SK-N-SH (cell line): ENCODE data around the gene LENEP. TPM values are rescaled to one million over a fixed set of nuclear protein-coding genes. Genes with fewer than 3 reads are reported as not detected.

Experiments
- CTCF ChIA-PET: fragments of 300-600, 350-600 bp; formaldehyde crosslinking; extraction: SDS; loops from one replicate; lab custom pipeline; 2021; lab: Yijun Ruan, JAX
- POLR2A ChIA-PET: fragments of 350-600 bp; sonication (Branson Sonifier 250); formaldehyde crosslinking; extraction: SDS; loops from one replicate; lab custom pipeline; 2020; ENCODE audit warnings: antibody characterized with exemption, inconsistent platforms; lab: Yijun Ruan, JAX
- DNase-seq: peaks from one replicate; pipeline ENCODE4 v3.0.0; 2012
- H2AFZ ChIP-seq: fragments of 200-600 bp; sonication (generic); 2 replicates; pipeline ENCODE4 v1.8.1; 2016; ENCODE audit warnings: antibody characterized with exemption, mild to moderate bottlenecking, low read depth
- H3F3A ChIP-seq: fragments of 200-600 bp; sonication (generic); replicated peaks from 2 replicates; pipeline ENCODE3; 2016; ENCODE audit warnings: antibody characterized with exemption, mild to moderate bottlenecking; ENCODE audit not compliant: insufficient read depth
- H3K27ac ChIP-seq, 2 experiments: fragments of 200-500 bp in 1 of 2; fragments of 200-600 bp in 1 of 2; sonication (Bioruptor generic) in 1 of 2; sonication (generic), shearing (Covaris generic) in 1 of 2; 2 replicates each; pipeline versions ENCODE4 v1.5.1 to v1.6.1; 2014 to 2016; ENCODE audit warnings: low read depth in 2 of 2, inconsistent platforms in 1 of 2, low read length in 1 of 2, mild to moderate bottlenecking in 1 of 2, mixed read lengths in 1 of 2
- H3K27me3 ChIP-seq: fragments of 200-600 bp; sonication (generic), shearing (Covaris generic); 2 replicates; pipeline ENCODE4 v1.6.1; 2016; ENCODE audit warnings: mixed run types; ENCODE audit not compliant: insufficient read depth
- H3K36me3 ChIP-seq, 2 experiments: fragments of 200-500 bp in 1 of 2; fragments of 200-600 bp in 1 of 2; sonication (Bioruptor generic) in 1 of 2; sonication (generic) in 1 of 2; replicated peaks in 1 of 2; 2 replicates each; pipeline versions ENCODE3 to v1.5.1; 2014 to 2016; ENCODE audit warnings: low read length in 1 of 2, mild to moderate bottlenecking in 1 of 2; ENCODE audit not compliant: insufficient read depth in 2 of 2, control insufficient read depth in 1 of 2
- H3K4me1 ChIP-seq, 2 experiments: fragments of 200-500 bp in 1 of 2; fragments of 200-600 bp in 1 of 2; sonication (Bioruptor generic) in 1 of 2; sonication (generic), shearing (Covaris generic) in 1 of 2; 2 replicates each; pipeline versions ENCODE4 v1.5.1 to v1.6.1; 2014 to 2016; ENCODE audit warnings: low read depth in 1 of 2, low read length in 1 of 2, mixed run types in 1 of 2; ENCODE audit not compliant: insufficient read depth in 2 of 2, control insufficient read depth in 1 of 2
- H3K4me2 ChIP-seq: fragments of 200-600 bp; sonication (generic), shearing (Covaris generic); 2 replicates; pipeline ENCODE4 v1.6.1; 2017; ENCODE audit warnings: mixed run types
- H3K4me3 ChIP-seq, 2 experiments: fragments of 200-500 bp in 1 of 2; fragments of 200-600 bp in 1 of 2; sonication (Bioruptor generic) in 1 of 2; sonication (generic), shearing (Covaris generic) in 1 of 2; 2 replicates each; pipeline versions ENCODE4 v1.5.1 to v1.8.1; 2014 to 2016; ENCODE audit warnings: low read depth in 2 of 2, inconsistent platforms in 1 of 2, low read length in 1 of 2, mild to moderate bottlenecking in 1 of 2, mixed read lengths in 1 of 2, moderate library complexity in 1 of 2
- H3K79me2 ChIP-seq: fragments of 200-600 bp; sonication (generic); 2 replicates; pipeline ENCODE4 v1.8.1; 2017; ENCODE audit warnings: mild to moderate bottlenecking; ENCODE audit not compliant: insufficient read depth
- H3K9ac ChIP-seq: fragments of 200-600 bp; sonication (generic); 2 replicates; pipeline ENCODE4 v1.6.1; 2017; ENCODE audit warnings: mixed run types
- H3K9me2 ChIP-seq: fragments of 200-600 bp; sonication (generic); 2 replicates; pipeline ENCODE4 v1.6.1; 2017; ENCODE audit warnings: mixed run types
- H3K9me3 ChIP-seq: fragments of 200-600 bp; sonication (generic); 2 replicates; pipeline ENCODE4 v1.6.1; 2017; ENCODE audit warnings: mixed run types, mild to moderate bottlenecking, moderate library complexity
- H4K20me1 ChIP-seq: fragments of 200-600 bp; sonication (generic); 2 replicates; pipeline ENCODE4 v1.6.1; 2017; ENCODE audit warnings: mild to moderate bottlenecking, mixed run types; ENCODE audit not compliant: insufficient read depth
- CHD2 ChIP-seq: fragments of 150-350 bp; IDR thresholded peaks from 2 replicates; pipeline ENCODE4 v1.6.1; 2018; ENCODE audit warnings: low read length; ENCODE audit not compliant: partially characterized antibody
- CTCF ChIP-seq: fragments of 200-600 bp; sonication (generic); IDR thresholded peaks from 2 replicates; pipeline ENCODE4 v1.6.1; 2017; ENCODE audit warnings: antibody characterized with exemption, mild to moderate bottlenecking, moderate library complexity
- ELF1 ChIP-seq: IDR thresholded peaks from 2 replicates; pipeline ENCODE4 v1.4.0; 2012
- EZH2phosphoT487 ChIP-seq: fragments of 200-600 bp; sonication (generic); IDR thresholded peaks from 2 replicates; pipeline ENCODE4 v1.6.1; 2017; ENCODE audit warnings: low read depth, mixed run types, mild to moderate bottlenecking, antibody characterized with exemption, moderate library complexity, borderline replicate concordance
- FOSL2 ChIP-seq: IDR thresholded peaks from 2 replicates; pipeline ENCODE4 v1.4.0; 2012; ENCODE audit warnings: low read depth, mild to moderate bottlenecking, moderate library complexity, borderline replicate concordance
- FOXJ3 ChIP-seq: sonication (generic); formaldehyde crosslinking; IDR thresholded peaks from 2 replicates; pipeline ENCODE4 v1.5.1; 2020; ENCODE audit warnings: mild to moderate bottlenecking, missing genetic modification reagents
- FOXM1 ChIP-seq: IDR thresholded peaks from 2 replicates; pipeline ENCODE4 v1.4.0; 2012; ENCODE audit warnings: low read depth, mild to moderate bottlenecking
- GABPA ChIP-seq: IDR thresholded peaks from 2 replicates; pipeline ENCODE4 v1.4.0; 2012; ENCODE audit warnings: low read depth, mild to moderate bottlenecking
- JUND ChIP-seq: IDR thresholded peaks from 2 replicates; pipeline ENCODE4 v1.4.0; 2012
- NFIC ChIP-seq: IDR thresholded peaks from 2 replicates; pipeline ENCODE4 v1.4.0; 2012; ENCODE audit warnings: borderline replicate concordance
- RCOR1 ChIP-seq: fragments of 150-350 bp; IDR thresholded peaks from 2 replicates; pipeline ENCODE4 v1.6.1; 2017; ENCODE audit warnings: antibody characterized with exemption, low read length
- RFX5 ChIP-seq: IDR thresholded peaks from 2 replicates; pipeline ENCODE4 v1.6.1; 2012; ENCODE audit warnings: mild to moderate bottlenecking, improper control_type of control experiment, low read length
- RXRA ChIP-seq: IDR thresholded peaks from 2 replicates; pipeline ENCODE4 v1.4.0; 2012; ENCODE audit warnings: low read depth, mild to moderate bottlenecking, borderline replicate concordance
- SMC3 ChIP-seq: IDR thresholded peaks from 2 replicates; pipeline ENCODE4 v1.6.1; 2012; ENCODE audit warnings: low read depth, low read length, improper control_type of control experiment
- TCF12 ChIP-seq: IDR thresholded peaks from 2 replicates; pipeline ENCODE4 v1.4.0; 2012
- YY1 ChIP-seq: IDR thresholded peaks from 2 replicates; pipeline ENCODE4 v1.4.0; 2012; ENCODE audit warnings: low read depth, mild to moderate bottlenecking
- WGBS: methylation state at CpG from one replicate; pipeline ENCODE4 v1.1.6; 2017; ENCODE audit warnings: low lambda C conversion rate; 5-methylcytosine and 5-hydroxymethylcytosine counted together
- polyA plus RNA-seq, 3 experiments: library from polyadenylated mRNA; depleted of rRNA; stranded (reverse); fragments of >200 nt; gene quantifications; 2 replicates each; pipeline ENCODE4 v1.2.3, GENCODE V29; 2012
- TF ChIP-seq, protein P1 (sequence below): IDR thresholded peaks from 2 replicates; pipeline ENCODE4 v1.4.0; 2012; ENCODE audit warnings: low read depth, borderline replicate concordance
- TF ChIP-seq, protein P2 (sequence below): IDR thresholded peaks from 2 replicates; pipeline ENCODE4; 2012
- TF ChIP-seq, protein P3 (sequence below): IDR thresholded peaks from 2 replicates; pipeline ENCODE4 v1.6.1; 2012; ENCODE audit warnings: mild to moderate bottlenecking, low read depth, low read length, moderate library complexity
- TF ChIP-seq, protein P4 (sequence below): IDR thresholded peaks from 2 replicates; pipeline ENCODE4 v1.4.0; 2012; ENCODE audit warnings: low read depth

LENEP gene
- polyA plus RNA-seq, 1 of the 3 experiments (the other 2 are of a cell fraction), result not detected

DNA sequence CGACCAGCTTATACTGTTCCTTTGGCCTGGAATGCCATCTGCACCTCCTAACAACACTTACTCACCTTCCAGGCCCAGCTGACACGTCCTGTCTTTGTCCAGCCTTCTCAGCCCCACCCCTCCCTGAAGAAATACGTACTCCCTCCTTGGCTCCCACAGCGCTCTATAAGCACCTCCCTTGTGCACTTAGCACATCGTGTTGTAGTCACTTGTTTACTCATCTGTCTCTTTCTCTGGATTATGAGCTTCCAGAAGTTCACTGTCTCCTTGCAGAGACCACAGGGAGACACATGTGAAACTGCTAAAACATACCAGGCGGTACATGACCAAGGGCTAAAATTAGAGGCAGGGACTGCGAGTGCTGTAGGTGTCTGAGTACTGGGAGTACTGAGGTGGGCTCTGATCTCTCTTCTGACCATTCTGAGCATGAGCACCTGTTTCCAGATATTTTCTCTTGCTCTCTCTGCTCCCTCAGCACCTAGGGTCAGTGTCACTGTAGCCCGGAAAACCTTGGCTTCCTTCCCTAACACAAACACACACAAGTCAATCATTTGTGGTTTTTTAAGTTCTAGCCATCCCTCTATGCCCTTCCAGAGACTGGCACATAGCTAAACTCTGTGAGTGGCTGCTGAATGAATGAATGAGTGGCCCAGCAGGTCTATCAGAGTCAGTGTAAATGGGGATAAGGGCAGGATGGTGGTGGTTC lies 45.4 kb downstream of the LENEP start:
- Histone ChIP-seq H3K79me2 (no peaks in the 10 kb centered on the region), H3K4me3 (no peak overlapping the region)
- no peak for TF ChIP-seq FOXM1
- TF ChIP-seq RFX5, result no peak
- no peak for TF ChIP-seq TCF12
- TF ChIP-seq RXRA, result no peak
- no peak for TF ChIP-seq GABPA
- TF ChIP-seq, protein P1, sequence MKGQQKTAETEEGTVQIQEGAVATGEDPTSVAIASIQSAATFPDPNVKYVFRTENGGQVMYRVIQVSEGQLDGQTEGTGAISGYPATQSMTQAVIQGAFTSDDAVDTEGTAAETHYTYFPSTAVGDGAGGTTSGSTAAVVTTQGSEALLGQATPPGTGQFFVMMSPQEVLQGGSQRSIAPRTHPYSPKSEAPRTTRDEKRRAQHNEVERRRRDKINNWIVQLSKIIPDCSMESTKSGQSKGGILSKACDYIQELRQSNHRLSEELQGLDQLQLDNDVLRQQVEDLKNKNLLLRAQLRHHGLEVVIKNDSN, result no peak
- no peak for TF ChIP-seq NFIC
- TF ChIP-seq, protein P2, sequence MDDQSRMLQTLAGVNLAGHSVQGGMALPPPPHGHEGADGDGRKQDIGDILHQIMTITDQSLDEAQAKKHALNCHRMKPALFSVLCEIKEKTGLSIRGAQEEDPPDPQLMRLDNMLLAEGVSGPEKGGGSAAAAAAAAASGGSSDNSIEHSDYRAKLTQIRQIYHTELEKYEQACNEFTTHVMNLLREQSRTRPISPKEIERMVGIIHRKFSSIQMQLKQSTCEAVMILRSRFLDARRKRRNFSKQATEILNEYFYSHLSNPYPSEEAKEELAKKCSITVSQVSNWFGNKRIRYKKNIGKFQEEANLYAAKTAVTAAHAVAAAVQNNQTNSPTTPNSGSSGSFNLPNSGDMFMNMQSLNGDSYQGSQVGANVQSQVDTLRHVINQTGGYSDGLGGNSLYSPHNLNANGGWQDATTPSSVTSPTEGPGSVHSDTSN, result no peak
- TF ChIP-seq EZH2phosphoT487, result no peak
- TF ChIP-seq ELF1, result no peak
- no peak for TF ChIP-seq FOSL2
- TF ChIP-seq SMC3, result no peak
- no peak for TF ChIP-seq JUND
- TF ChIP-seq CHD2, result no peak
- TF ChIP-seq, all 33 proteins: peak for 0
- H3K27ac ChIP-seq, result no peak overlapping the region
- no peak for DNase-seq
- POLR2A ChIA-PET, result no interaction called here
- H3K36me3 ChIP-seq, result no peaks in the 10 kb centered on the region
- CTCF ChIA-PET, result interaction anchor here (0.9 to 26.0 kb wide), 5 partner anchors 12 to 369 kb away, joined by 3 to 573 read pairs (median 5); partner anchors contain the start of genes ADAM15, EFNA3 and EFNA4
- 70% methylated on average over 8 of the region's 8 CpGs for WGBS
- H3K4me1 ChIP-seq, result no peaks in the 10 kb centered on the region
- no peaks in the 10 kb centered on the region for H3K27me3 ChIP-seq
- no peak overlapping the region for H3K4me2 ChIP-seq
- no peak overlapping the region for H3K9ac ChIP-seq
- H2AFZ ChIP-seq, result no peak overlapping the region
- no peaks in the 10 kb centered on the region for H3K9me2 ChIP-seq
- H3K9me3 ChIP-seq, result no peaks in the 10 kb centered on the region
- no peaks in the 10 kb centered on the region for H3F3A ChIP-seq
- no peaks in the 10 kb centered on the region for H4K20me1 ChIP-seq

DNA sequence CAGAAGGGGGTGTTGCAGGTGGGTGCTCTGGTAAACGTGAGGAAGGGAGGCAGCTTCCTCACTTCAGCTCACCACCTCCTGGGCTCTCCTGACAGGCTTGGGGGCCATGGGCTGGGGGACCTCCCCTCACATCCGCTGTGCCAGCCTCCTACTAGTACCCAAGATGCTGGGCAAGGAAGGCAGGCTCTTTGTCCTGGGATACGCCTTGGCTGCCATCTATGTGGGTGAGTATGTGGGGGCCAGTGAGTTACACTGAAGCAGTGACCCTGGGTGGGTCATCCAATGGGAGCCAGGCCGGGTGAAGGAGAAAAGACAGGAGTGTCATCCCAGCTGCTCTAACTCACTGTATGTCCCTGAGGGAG lies 45.9 kb downstream of the LENEP start:
- no peaks in the 10 kb centered on the region for H3K36me3 ChIP-seq
- 83% methylated on average over 3 of the region's 4 CpGs for WGBS
- H3K79me2 ChIP-seq, result no peaks in the 10 kb centered on the region
- H3F3A ChIP-seq, result no peaks in the 10 kb centered on the region
- H3K27ac ChIP-seq, result no peak overlapping the region
- no peaks in the 10 kb centered on the region for H3K9me2 ChIP-seq
- CTCF ChIA-PET, result interaction anchor here (1.1 to 26.0 kb wide), 5 partner anchors 12 to 369 kb away, joined by 4 to 573 read pairs (median 5); partner anchors contain the start of genes ADAM15, EFNA3, EFNA4 and ZBTB7B
- H3K9ac ChIP-seq, result no peak overlapping the region
- no peaks in the 10 kb centered on the region for H3K4me1 ChIP-seq
- H3K9me3 ChIP-seq, result no peaks in the 10 kb centered on the region
- POLR2A ChIA-PET, result no interaction called here
- no peak for DNase-seq
- H3K27me3 ChIP-seq, result no peaks in the 10 kb centered on the region
- H4K20me1 ChIP-seq, result no peaks in the 10 kb centered on the region
- H2AFZ ChIP-seq, result no peak overlapping the region
- H3K4me2 ChIP-seq, result no peak overlapping the region
- H3K4me3 ChIP-seq, result no peak overlapping the region
- TF ChIP-seq CTCF, result no peak
- TF ChIP-seq, protein P1, result no peak
- no peak for TF ChIP-seq YY1
- TF ChIP-seq, protein P3, sequence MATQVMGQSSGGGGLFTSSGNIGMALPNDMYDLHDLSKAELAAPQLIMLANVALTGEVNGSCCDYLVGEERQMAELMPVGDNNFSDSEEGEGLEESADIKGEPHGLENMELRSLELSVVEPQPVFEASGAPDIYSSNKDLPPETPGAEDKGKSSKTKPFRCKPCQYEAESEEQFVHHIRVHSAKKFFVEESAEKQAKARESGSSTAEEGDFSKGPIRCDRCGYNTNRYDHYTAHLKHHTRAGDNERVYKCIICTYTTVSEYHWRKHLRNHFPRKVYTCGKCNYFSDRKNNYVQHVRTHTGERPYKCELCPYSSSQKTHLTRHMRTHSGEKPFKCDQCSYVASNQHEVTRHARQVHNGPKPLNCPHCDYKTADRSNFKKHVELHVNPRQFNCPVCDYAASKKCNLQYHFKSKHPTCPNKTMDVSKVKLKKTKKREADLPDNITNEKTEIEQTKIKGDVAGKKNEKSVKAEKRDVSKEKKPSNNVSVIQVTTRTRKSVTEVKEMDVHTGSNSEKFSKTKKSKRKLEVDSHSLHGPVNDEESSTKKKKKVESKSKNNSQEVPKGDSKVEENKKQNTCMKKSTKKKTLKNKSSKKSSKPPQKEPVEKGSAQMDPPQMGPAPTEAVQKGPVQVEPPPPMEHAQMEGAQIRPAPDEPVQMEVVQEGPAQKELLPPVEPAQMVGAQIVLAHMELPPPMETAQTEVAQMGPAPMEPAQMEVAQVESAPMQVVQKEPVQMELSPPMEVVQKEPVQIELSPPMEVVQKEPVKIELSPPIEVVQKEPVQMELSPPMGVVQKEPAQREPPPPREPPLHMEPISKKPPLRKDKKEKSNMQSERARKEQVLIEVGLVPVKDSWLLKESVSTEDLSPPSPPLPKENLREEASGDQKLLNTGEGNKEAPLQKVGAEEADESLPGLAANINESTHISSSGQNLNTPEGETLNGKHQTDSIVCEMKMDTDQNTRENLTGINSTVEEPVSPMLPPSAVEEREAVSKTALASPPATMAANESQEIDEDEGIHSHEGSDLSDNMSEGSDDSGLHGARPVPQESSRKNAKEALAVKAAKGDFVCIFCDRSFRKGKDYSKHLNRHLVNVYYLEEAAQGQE, result no peak
- no peak for TF ChIP-seq NFIC
- TF ChIP-seq, protein P4, sequence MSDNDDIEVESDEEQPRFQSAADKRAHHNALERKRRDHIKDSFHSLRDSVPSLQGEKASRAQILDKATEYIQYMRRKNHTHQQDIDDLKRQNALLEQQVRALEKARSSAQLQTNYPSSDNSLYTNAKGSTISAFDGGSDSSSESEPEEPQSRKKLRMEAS, result no peak
- no peak for TF ChIP-seq RCOR1
- no peak for TF ChIP-seq RXRA
- no peak for TF ChIP-seq FOXJ3 (CRISPR knock-in tag)
